Measurements from ENCODE around the gene BTLA. TPM values are rescaled to one million over a fixed set of nuclear protein-coding genes. Genes with fewer than 3 reads are reported as not detected.
A peak's percentile ranks its signal among the peaks of the same experiment; 100 is the strongest.

The BTLA gene
- total and polyA plus RNA-seq, 10 of the 15 experiments (the other 5 are each of a cell fraction or from before 2014, with no cell fraction given), result 55.4 to 134 (median 84.2) TPM

DNA sequence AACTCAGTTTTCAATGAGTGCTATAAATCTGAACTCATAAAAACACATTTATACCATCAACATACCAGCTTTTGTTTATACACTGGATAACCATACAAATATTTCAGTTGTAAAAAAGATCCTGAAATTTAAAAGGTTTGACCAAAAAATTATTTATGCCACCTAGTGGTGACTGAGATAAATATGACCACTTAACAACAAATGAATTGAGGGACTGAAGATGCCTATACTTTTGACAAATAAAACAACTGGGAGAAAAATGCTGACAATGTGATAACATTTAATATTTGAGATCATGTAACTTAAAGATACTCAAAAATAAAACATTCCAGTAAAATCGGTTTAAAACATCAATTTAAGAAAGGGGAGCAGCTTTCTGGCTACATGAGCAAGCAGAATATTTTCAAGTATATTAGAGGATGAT is 32.1 kb upstream of the BTLA start:
- DNase-seq (ENCODE audit: low read depth, low spot score) (no peak), FAIRE-seq (no peak), ATAC-seq (peak; percentile 39; the same call in 2 of the 3 replicates)
- Histone ChIP-seq H4K20me1 (ENCODE audit: control insufficient read depth, insufficient read depth) (no peaks in the 10 kb centered on the region), H2AFZ (ENCODE audit: control insufficient read depth, low read depth, low read length) (no peak overlapping the region), H3K9ac (ENCODE audit: control insufficient read depth, insufficient read depth, low read length) (no peak overlapping the region), H3K4me3 (no peak overlapping the region), H3K4me2 (ENCODE audit: control insufficient read depth, insufficient read depth) (no peak overlapping the region), H3K79me2 (ENCODE audit: control insufficient read depth, insufficient read depth, low read length) (no peaks in the 10 kb centered on the region; the same call in 1 of the 2 replicates), H3K27ac (ENCODE audit: control insufficient read depth, insufficient read depth) (no peak overlapping the region), H3K4me1 (ENCODE audit: control insufficient read depth, insufficient read depth, low read length) (no peaks in the 10 kb centered on the region), H3K36me3 (ENCODE audit: control insufficient read depth in 2 of 2, insufficient read depth in 2 of 2, low read length in 1 of 2) (peaks cover 3 to 6% of the 10 kb centered on the region in 2 experiments; a peak in 3 of 4 replicates), H3K27me3 (replicated peaks in 1 of 2; ENCODE audit: control insufficient read depth in 2 of 2, insufficient read depth in 2 of 2, low read length in 1 of 2) (no peaks in the 10 kb centered on the region), H3K9me3 (replicated peaks; ENCODE audit: control insufficient read depth, insufficient read depth, low read length) (no peaks in the 10 kb centered on the region)
- 0% methylated on average over 1 of the region's 1 CpG for WGBS (ENCODE audit: insufficient coverage, insufficient replicate concordance, low lambda C conversion rate, missing lambda C conversion rate)
- ChIA-PET POLR2A (interaction anchor here (0.6 kb wide), 1 partner anchor 126 kb away, joined by 4 read pairs; no protein-coding TSS in a partner anchor), CTCF (interaction anchor here (0.7 to 1.6 kb wide), 33 partner anchors 9 to 424 kb away, joined by 3 to 47 read pairs (median 5); partner anchors contain the start of genes ATG3, CD200, SLC35A5 and SLC9C1), RAD21 (ENCODE audit: unreplicated experiment) (interaction anchor here (0.8 to 1.5 kb wide), 8 partner anchors 29 to 420 kb away, joined by 3 to 11 read pairs (median 6); partner anchors contain the start of gene SLC9C1), SMC1A (ENCODE audit: uncharacterized antibody, unreplicated experiment) (interaction anchor here (0.7 to 1.6 kb wide), 20 partner anchors 10 to 454 kb away, joined by 3 to 22 read pairs (median 4); partner anchors contain the start of genes CD200 and SLC9C1)
- intact Hi-C loops (cut with micrococcal nuclease; ENCODE audit: unreplicated experiment) (loop anchor here (1.0 to 2.0 kb wide), 3 partner anchors 238 to 419 kb away; no protein-coding TSS in a partner anchor), in situ Hi-C loops (cut with MboI) (no loop called here)
- TF ChIP-seq SMC3 (IDR thresholded peaks at IDR 0.05; ENCODE audit: borderline replicate concordance, low read length), result peak; percentile 61; the same call in 1 of the 2 replicates
- no peak for TF ChIP-seq LARP7 (IDR thresholded peaks at IDR 0.05)
- no peak for TF ChIP-seq RELB (IDR thresholded peaks at IDR 0.05; ENCODE audit: low read depth)
- TF ChIP-seq RAD21 (IDR thresholded peaks at IDR 0.05; ENCODE audit: insufficient read depth, low read depth, low read length), result peak; percentile 36; the same call in 1 of the 2 replicates
- TF ChIP-seq CTCF (IDR thresholded peaks at IDR 0.05 in 2 of 3, conservative IDR thresholded peaks at IDR 0.05 in 1 of 3; ENCODE audit: control insufficient read depth in 2 of 3, extremely low read depth in 1 of 3, insufficient read depth in 1 of 3, low read depth in 3 of 3, low read length in 3 of 3), result peak; percentile 21 to 43 (median 41); a peak in 3 of 6 replicates
- no TSS peak for BruUV-seq (replicated peaks)
